ENCODE data around the gene IFT81.

GRCh38 chr12:110179291-110179690 is 55.1 kb downstream of the IFT81 start:
- no peak for TF ChIP-seq CTCF (IDR thresholded peaks at IDR 0.05)
- TF ChIP-seq POLR2A (IDR thresholded peaks at IDR 0.05) = no peak
